Right atrium auricular region (tissue), 2 donors: ENCODE data around the gene PRRT1B. TPM values are rescaled to one million over a fixed set of nuclear protein-coding genes. Genes with fewer than 3 reads are reported as not detected.

ENCODE experiments used
- DNase-seq: peaks from one replicate; pipeline ENCODE4 v3.0.0-alpha.2; 2019; ENCODE audit warnings: low spot score
- H3K27ac ChIP-seq, 2 donors: fragments of 200-600 bp; sonication (generic); 1 replicate in 1 of 2; 2 replicates in 1 of 2; pipeline ENCODE4 v1.5.1; 2016 to 2019
- H3K27me3 ChIP-seq, 2 donors: fragments of 200-600 bp; sonication (generic); one replicate each; pipeline versions ENCODE4 v1.5.1 to v1.6.0; 2017 to 2019
- H3K36me3 ChIP-seq: fragments of 200-600 bp; sonication (generic); one replicate; pipeline ENCODE4 v1.5.1; 2016
- H3K4me1 ChIP-seq, 2 donors: fragments of 200-600 bp; sonication (generic); one replicate each; pipeline versions ENCODE4 v1.5.1 to v1.6.0; 2017 to 2019
- H3K4me3 ChIP-seq, 2 donors: fragments of 200-600 bp; sonication (generic); 1 replicate in 1 of 2; 2 replicates in 1 of 2; pipeline ENCODE4 v1.5.1; 2017 to 2019; ENCODE audit warnings: mild to moderate bottlenecking in 1 of 2, moderate library complexity in 1 of 2
- H3K9me3 ChIP-seq, 2 donors: fragments of 200-600 bp; sonication (generic); one replicate each; pipeline ENCODE4 v1.5.1; 2019
- total RNA-seq, 2 donors: library from RNA; depleted of rRNA; stranded (reverse); fragments of >200 nt; gene quantifications; one replicate each; pipeline ENCODE4 v1.1.0, GENCODE V29; 2016
- TF ChIP-seq, protein P1 (sequence below), 2 donors: fragments of 200-600 bp; sonication (generic); IDR thresholded peaks; one replicate each; pipeline ENCODE4 v1.5.1; 2019; ENCODE audit warnings: antibody characterized with exemption in 2 of 2

PRRT1B gene
- total RNA-seq, 2 donors from 2014 or later: not detected

DNA sequence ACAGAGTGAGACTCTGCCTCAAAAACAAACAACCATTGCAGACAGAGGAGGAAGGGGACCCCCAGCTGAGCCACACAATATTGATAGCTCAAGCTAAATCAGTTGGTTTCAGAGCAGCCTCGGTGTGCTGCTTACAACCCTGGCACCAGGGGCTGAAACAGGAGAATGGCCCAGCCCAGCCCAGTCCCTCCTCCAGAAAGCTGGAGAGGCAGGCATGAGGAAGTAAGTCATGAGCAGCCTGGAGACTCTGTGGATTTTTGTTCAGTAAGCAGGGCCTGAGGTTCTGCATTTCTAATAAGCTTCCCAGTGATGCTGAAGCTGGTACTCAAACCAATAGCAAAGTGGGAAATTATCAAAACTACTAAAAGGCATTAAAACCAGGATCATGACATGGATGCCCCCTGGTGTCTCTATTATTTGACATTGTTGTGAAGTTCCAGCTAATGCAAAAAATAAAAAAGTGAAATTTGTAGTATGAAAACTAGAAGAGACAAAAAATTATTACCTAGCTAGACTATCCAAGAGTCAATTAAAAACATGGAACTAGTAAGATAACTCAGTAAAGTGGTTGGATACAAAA is 14.2 kb downstream of the PRRT1B start:
- Histone ChIP-seq H3K27ac (no peak overlapping the region), H3K27me3 (peaks cover 0 to 5% of the 10 kb centered on the region in 2 donors), H3K36me3 (no peaks in the 10 kb centered on the region), H3K4me1 (no peaks in the 10 kb centered on the region), H3K9me3 (peaks cover 0 to 10% of the 10 kb centered on the region in 2 donors), H3K4me3 (no peak overlapping the region)
- DNase-seq: no peak
- TF ChIP-seq, protein P1, sequence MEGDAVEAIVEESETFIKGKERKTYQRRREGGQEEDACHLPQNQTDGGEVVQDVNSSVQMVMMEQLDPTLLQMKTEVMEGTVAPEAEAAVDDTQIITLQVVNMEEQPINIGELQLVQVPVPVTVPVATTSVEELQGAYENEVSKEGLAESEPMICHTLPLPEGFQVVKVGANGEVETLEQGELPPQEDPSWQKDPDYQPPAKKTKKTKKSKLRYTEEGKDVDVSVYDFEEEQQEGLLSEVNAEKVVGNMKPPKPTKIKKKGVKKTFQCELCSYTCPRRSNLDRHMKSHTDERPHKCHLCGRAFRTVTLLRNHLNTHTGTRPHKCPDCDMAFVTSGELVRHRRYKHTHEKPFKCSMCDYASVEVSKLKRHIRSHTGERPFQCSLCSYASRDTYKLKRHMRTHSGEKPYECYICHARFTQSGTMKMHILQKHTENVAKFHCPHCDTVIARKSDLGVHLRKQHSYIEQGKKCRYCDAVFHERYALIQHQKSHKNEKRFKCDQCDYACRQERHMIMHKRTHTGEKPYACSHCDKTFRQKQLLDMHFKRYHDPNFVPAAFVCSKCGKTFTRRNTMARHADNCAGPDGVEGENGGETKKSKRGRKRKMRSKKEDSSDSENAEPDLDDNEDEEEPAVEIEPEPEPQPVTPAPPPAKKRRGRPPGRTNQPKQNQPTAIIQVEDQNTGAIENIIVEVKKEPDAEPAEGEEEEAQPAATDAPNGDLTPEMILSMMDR (IDR thresholded peaks at IDR 0.05): no peak

DNA sequence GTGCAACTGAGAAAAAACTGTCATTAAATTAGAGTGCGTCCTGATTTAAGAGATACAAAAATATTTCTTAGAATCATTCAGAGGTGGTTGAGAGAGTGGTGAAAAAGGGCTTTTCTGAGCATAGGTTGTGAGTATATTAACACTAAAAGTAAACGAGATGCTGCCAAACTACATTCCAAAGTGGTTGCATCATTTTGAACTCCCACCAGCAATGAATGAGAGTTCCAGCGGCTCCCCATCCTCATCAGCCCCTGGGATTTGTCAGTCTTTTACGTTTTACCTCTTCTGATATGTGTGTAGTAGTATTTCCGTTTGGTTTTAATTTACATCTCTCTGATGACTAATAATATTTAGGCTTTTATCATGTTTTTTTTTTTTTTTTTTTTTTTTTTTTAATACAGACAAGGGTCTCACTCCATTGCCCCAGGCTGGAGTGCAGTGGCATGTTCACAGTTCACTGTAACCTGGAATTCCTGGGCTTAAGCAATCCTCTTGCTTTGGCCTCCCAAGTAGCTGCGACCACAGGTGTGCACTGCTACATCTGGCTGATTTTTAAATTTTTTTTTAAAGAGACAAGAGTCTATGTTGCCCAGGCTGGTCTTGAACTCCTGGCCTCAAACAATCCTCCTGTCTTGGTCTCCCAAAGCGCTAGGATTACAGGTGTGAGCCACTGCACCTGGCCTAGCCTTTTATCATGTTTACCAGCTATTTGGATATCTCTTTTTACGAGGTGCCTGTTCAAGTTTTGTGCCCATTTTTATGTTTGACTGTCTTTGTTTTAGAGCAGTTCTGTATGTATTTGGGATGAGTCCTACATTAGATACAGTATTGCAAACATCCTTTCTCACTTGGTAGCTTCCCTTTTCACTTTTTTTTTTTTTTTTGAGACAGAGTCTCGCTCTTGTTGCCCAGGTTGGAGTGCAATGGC is 17.0 kb downstream of the PRRT1B start:
- Histone ChIP-seq H3K27me3 (no peaks in the 10 kb centered on the region), H3K9me3 (peaks cover 0 to 10% of the 10 kb centered on the region in 2 donors), H3K4me1 (no peaks in the 10 kb centered on the region), H3K27ac (no peak overlapping the region), H3K4me3 (no peak overlapping the region), H3K36me3 (no peaks in the 10 kb centered on the region)
- TF ChIP-seq, protein P1 (IDR thresholded peaks at IDR 0.05): no peak
- DNase-seq: no peak

DNA sequence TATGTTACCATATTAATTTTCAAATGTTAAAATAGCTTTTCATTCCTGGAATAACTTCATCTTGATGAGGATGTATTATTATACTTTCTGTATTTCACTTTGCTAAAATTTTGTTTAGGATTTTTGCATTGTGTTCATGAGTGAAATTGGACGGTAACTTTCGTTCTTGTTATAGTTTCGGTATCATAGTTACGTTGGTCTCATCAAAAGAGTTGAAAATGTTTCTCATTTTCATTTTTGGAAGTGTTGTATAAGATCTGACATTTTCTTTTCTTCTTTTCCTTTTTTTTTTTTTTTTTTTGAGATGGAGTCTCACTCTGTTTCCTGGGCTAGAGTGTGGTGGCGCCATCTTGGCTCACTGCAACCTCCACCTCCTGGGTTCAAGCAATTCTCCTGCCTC is 20.0 kb downstream of the PRRT1B start:
- DNase-seq: no peak
- no peak overlapping the region for H3K4me3 ChIP-seq
- H3K27me3 ChIP-seq: no peaks in the 10 kb centered on the region
- TF ChIP-seq, protein P1 (IDR thresholded peaks at IDR 0.05): no peak
- peaks cover 0 to 10% of the 10 kb centered on the region in 2 donors for H3K9me3 ChIP-seq
- H3K4me1 ChIP-seq: no peaks in the 10 kb centered on the region
- H3K36me3 ChIP-seq: peaks cover 6% of the 10 kb centered on the region
- no peak overlapping the region for H3K27ac ChIP-seq

DNA sequence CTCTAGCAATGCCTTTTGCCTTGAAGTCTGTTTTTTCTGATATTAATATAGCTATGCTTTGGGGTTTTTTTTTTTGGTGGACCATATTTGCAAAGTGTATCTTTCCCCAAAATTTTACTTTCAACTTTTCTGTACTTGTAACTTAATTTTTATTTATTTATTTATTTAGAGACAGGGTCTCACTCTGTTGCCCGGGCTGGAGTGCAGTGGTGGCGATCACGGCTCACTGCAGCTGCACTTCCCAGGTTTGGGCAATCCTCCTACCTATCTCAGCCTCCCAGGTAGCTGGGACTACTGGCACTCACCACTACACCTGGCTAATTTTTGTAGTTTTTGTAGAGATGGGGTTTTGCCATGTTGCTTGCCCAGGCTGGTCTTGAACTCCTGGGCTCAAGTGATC is 20.8 kb downstream of the PRRT1B start:
- Histone ChIP-seq H3K9me3 (peaks cover 0 to 10% of the 10 kb centered on the region in 2 donors), H3K4me1 (no peaks in the 10 kb centered on the region), H3K4me3 (no peak overlapping the region), H3K36me3 (peaks cover 6% of the 10 kb centered on the region), H3K27ac (no peak overlapping the region), H3K27me3 (no peaks in the 10 kb centered on the region)
- TF ChIP-seq, protein P1 (IDR thresholded peaks at IDR 0.05): no peak
- DNase-seq: no peak

DNA sequence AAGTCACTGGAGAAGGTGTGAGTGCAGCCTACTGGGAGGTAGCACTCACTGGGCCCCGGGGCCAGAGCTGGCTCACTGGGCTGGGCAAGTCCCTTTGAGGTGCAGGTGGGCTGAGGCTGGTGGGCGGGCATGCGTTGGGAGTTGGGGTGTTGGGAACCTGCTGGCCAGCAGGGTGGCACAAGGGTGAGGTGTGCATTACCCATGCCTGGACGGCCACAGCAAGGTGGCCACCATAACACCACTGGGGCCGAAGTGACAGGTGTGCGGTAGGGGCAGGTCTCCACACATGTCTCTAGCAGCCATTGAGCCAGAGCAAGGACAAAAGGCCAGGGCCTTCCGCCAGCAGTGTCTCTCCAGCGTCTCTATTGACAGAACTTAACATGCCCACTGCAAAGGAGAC is 22.6 kb downstream of the PRRT1B start:
- Histone ChIP-seq H3K4me3 (no peak overlapping the region), H3K36me3 (peaks cover 6% of the 10 kb centered on the region), H3K4me1 (no peaks in the 10 kb centered on the region), H3K27ac (no peak overlapping the region), H3K27me3 (no peaks in the 10 kb centered on the region), H3K9me3 (peaks cover 0 to 1% of the 10 kb centered on the region in 2 donors)
- TF ChIP-seq, protein P1 (IDR thresholded peaks at IDR 0.05): no peak
- no peak for DNase-seq
